Esophagus squamous epithelium (tissue), 5 donors: Measurements from ENCODE around the gene NPAS1. TPM values are rescaled to one million over a fixed set of nuclear protein-coding genes. Genes with fewer than 3 reads are reported as not detected.

ENCODE experiments used
- DNase-seq: peaks from one replicate; lab custom pipeline; 2025; lab: John Stamatoyannopoulos, UW
- H3K27ac ChIP-seq, 4 donors: fragments of 200-600 bp; sonication (generic); one replicate each; pipeline ENCODE4 v1.5.1; 2016 to 2019; ENCODE audit warnings: mild to moderate bottlenecking in 1 of 4
- H3K27me3 ChIP-seq, 4 donors: fragments of 200-600 bp; sonication (generic); 1 replicate in 3 of 4; 2 replicates in 1 of 4; pipeline versions ENCODE4 v1.5.1 to v1.6.0; 2017 to 2021; ENCODE audit warnings: antibody characterized with exemption in 1 of 4
- H3K36me3 ChIP-seq, 3 donors: fragments of 200-600 bp; sonication (generic); one replicate each; pipeline ENCODE4 v1.5.1; 2016 to 2019
- H3K4me1 ChIP-seq, 3 donors: fragments of 200-600 bp; sonication (generic); one replicate each; pipeline ENCODE4 v1.5.1; 2017 to 2019
- H3K4me3 ChIP-seq, 4 donors: fragments of 200-600 bp; sonication (generic); 1 replicate in 3 of 4; 2 replicates in 1 of 4; pipeline ENCODE4 v1.5.1; 2016 to 2019; ENCODE audit warnings: mild to moderate bottlenecking in 2 of 4, moderate library complexity in 1 of 4
- H3K9me3 ChIP-seq, 3 donors: fragments of 200-600 bp; sonication (generic); one replicate each; pipeline ENCODE4 v1.5.1; 2016 to 2019
- CTCF ChIP-seq, 6 experiments: fragments of 450-650 bp in 4 of 6; fragments of 200-600 bp in 2 of 6; sonication (generic) in 2 of 6; IDR thresholded peaks; one replicate each; pipeline ENCODE4 v1.5.1; 2016 to 2019; ENCODE audit warnings: antibody characterized with exemption in 6 of 6, mild to moderate bottlenecking in 4 of 6, moderate library complexity in 4 of 6
- POLR2A ChIP-seq, 4 donors: fragments of 450-650 bp; IDR thresholded peaks; one replicate each; pipeline ENCODE4 v1.6.1; 2017; ENCODE audit warnings: antibody characterized with exemption in 4 of 4, mild to moderate bottlenecking in 4 of 4, moderate library complexity in 3 of 4
- WGBS, 2 donors: methylation state at CpG; one replicate each; pipeline ENCODE4 v1.1.5; 2018; 5-methylcytosine and 5-hydroxymethylcytosine counted together
- intact Hi-C: fragments of 100-400 bp; cut with DNase I; formaldehyde crosslinking; loops from one replicate; pipeline ENCODE4 v1.15.0; 2022
- total RNA-seq, 4 donors: library from RNA; depleted of rRNA; stranded (reverse); fragments of >200 nt; gene quantifications; one replicate each; pipeline ENCODE4 v1.1.0, GENCODE V29; 2016
- donor health status: DM: yes; HTN: yes; CAD: no.

NPAS1 gene
- total RNA-seq, 4 donors from 2014 or later, result 0.18 to 4.3 (median 1.1) TPM; not detected in 1

DNA sequence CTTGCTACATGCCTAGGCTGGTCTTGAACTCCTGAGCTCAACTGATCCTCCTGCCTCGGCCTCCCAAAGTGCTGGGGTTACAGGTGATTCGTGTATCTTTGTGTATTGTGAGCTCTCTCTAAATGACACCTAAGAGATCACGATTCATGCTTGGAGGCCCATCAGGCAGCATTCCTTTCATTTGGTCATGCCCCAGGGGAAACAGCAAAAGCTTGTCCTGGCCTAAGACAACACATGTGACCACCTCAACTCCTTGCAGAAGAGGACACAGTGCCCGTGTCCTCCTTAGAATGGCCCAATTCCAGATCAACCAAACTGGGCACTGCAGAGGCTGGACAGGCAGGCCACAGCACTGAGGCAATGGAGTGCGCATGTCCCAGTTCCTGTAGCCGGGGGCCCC is 61.5 kb downstream of the NPAS1 start:
- no peak overlapping the region for H3K4me3 ChIP-seq
- H3K27ac ChIP-seq, result no peak overlapping the region
- H3K9me3 ChIP-seq, result no peaks in the 10 kb centered on the region
- intact Hi-C loops, result loop anchor here (2.0 kb wide), 1 partner anchor 42 kb away; no protein-coding TSS in a partner anchor
- H3K27me3 ChIP-seq, result no peaks in the 10 kb centered on the region
- DNase-seq, result no peak
- WGBS, 2 donors, result 69 to 70% methylated on average over 4 to 5 of the region's 6 CpGs
- H3K4me1 ChIP-seq, result peaks cover 0 to 9% (median 4%) of the 10 kb centered on the region in 3 donors
- TF ChIP-seq CTCF (IDR thresholded peaks at IDR 0.05) (no peak), POLR2A (IDR thresholded peaks at IDR 0.05) (no peak)
- H3K36me3 ChIP-seq, result peaks cover 42 to 98% (median 78%) of the 10 kb centered on the region in 3 donors

GRCh38 chr19:47082493-47082892 is 62.9 kb downstream of the NPAS1 start:
- no peak for DNase-seq
- Histone ChIP-seq H3K4me1 (peaks cover 0 to 9% (median 4%) of the 10 kb centered on the region in 3 donors), H3K27me3 (no peaks in the 10 kb centered on the region), H3K4me3 (no peak overlapping the region), H3K9me3 (no peaks in the 10 kb centered on the region), H3K27ac (no peak overlapping the region), H3K36me3 (peaks cover 39 to 98% (median 76%) of the 10 kb centered on the region in 3 donors)
- intact Hi-C loops, result no loop called here
- TF ChIP-seq CTCF (IDR thresholded peaks at IDR 0.05) (no peak), POLR2A (IDR thresholded peaks at IDR 0.05) (no peak)
- WGBS, 2 donors, result 91 to 98% methylated on average over 5 of the region's 5 CpGs

DNA sequence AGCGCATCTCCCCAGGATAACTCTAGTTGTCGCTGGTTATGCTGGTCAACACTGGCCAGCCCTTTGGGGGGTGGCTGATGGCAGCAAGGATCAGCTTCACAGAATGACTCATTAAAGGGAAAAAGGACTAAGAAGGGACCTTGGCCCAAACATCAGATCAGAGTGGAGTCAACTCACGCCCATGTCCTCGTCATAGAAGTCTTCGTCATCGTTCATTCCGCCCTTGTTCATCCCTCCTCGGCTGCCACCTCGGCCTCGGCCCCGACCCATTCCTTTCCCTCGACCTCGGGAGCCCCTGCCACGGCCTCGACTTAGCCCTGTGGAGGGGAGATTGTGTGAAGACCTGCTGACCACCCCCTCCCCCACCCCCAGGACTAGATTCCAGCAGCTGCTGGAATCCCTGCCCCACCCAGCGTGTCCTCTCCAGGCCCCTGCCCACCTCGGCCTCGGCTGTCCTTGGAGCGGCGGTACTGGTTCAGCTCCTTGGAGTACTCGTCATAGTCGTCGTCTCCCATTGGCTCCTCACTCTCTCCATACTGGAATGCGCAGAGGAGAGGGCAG is 65.3 kb downstream of the NPAS1 start:
- Histone ChIP-seq H3K27ac (no peak overlapping the region), H3K27me3 (no peaks in the 10 kb centered on the region), H3K4me1 (peaks cover 0 to 3% (median 0%) of the 10 kb centered on the region in 3 donors), H3K36me3 (peaks cover 50 to 100% (median 88%) of the 10 kb centered on the region in 3 donors), H3K4me3 (no peak overlapping the region), H3K9me3 (no peaks in the 10 kb centered on the region)
- TF ChIP-seq POLR2A (IDR thresholded peaks at IDR 0.05) (no peak), CTCF (IDR thresholded peaks at IDR 0.05) (no peak)
- intact Hi-C loops, result no loop called here
- 91 to 94% methylated on average over 20 to 21 of the region's 24 CpGs for WGBS, 2 donors
- no peak for DNase-seq

DNA sequence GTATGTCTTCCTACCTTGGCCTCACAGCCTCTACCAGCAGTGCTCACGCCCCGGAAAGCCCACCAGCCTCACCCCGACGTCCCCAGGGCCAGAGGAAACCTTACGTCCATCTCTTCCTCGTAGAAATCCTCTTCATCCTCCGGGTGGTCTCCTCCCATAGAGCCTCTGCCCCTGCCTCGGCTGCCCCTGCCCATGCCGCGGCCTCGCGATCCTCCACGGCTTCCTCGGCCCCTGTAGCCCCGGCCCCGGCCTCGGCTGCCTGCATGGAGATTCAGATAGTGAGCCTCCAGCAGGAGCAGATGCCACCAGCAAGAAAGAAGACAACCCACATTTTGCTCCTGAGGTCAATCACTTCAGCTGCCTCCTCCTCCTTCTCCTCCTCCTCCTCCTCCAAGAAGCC is 66.6 kb downstream of the NPAS1 start:
- TF ChIP-seq POLR2A (IDR thresholded peaks at IDR 0.05) (no peak), CTCF (IDR thresholded peaks at IDR 0.05) (no peak)
- Histone ChIP-seq H3K9me3 (no peaks in the 10 kb centered on the region), H3K4me3 (no peak overlapping the region), H3K27ac (no peak overlapping the region), H3K27me3 (no peaks in the 10 kb centered on the region), H3K4me1 (no peaks in the 10 kb centered on the region), H3K36me3 (peaks cover 54 to 100% (median 81%) of the 10 kb centered on the region in 3 donors)
- intact Hi-C loops, result no loop called here
- 93 to 96% methylated on average over 13 to 16 of the region's 17 CpGs for WGBS, 2 donors
- DNase-seq, result no peak

DNA sequence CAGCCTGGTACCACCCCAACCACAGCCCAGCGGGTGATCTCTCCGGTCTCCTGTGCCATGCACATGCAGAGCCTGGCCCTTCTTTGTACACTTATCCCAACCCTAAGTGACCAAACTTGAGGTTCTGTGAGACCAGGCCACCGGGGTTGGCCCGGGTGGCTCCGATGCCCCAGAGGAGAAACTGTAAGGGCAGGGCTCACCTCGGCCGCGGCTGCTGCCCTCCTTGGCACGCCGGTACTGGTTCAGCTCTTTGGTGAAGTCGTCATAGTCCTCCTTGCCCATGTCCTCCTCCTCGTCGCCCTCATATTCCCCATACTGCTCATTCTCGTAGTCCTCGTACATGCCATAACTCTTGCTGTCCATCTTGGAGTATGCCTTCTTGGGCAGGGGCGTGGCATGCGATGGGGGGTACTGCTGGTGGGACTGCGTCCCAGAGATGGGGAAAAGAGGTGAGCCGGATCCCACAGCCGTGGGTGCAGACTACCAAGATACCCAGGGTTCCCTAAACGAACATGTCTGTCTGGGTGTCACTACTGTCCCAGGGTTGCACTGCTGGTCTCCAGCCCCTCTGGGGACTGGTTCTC is 70.2 kb downstream of the NPAS1 start:
- 92 to 97% methylated on average over 15 to 16 of the region's 21 CpGs for WGBS, 2 donors
- Histone ChIP-seq H3K27ac (no peak overlapping the region), H3K4me3 (no peak overlapping the region), H3K27me3 (no peaks in the 10 kb centered on the region), H3K9me3 (no peaks in the 10 kb centered on the region), H3K36me3 (peaks cover 34 to 97% (median 49%) of the 10 kb centered on the region in 3 donors), H3K4me1 (peaks cover 5 to 21% (median 11%) of the 10 kb centered on the region in 3 donors)
- TF ChIP-seq CTCF (IDR thresholded peaks at IDR 0.05) (no peak), POLR2A (IDR thresholded peaks at IDR 0.05) (no peak)
- intact Hi-C loops, result no loop called here
- DNase-seq, result no peak
